Caki2 (cell line): Measurements from ENCODE around the gene SUGCT. TPM values are rescaled to one million over a fixed set of nuclear protein-coding genes. Genes with fewer than 3 reads are reported as not detected.
A peak's percentile ranks its signal among the peaks of the same experiment; 100 is the strongest.

Source experiments
- DNase-seq: peaks from one replicate; pipeline ENCODE4 v3.0.0-alpha.2; 2015; ENCODE audit warnings: low read depth
- in situ Hi-C: cut with HindIII; loops from 2 replicates; pipeline ENCODE4 v1.10.0; 2016; ENCODE audit warnings: low sequenced_read_pairs, low pct_unique_long_range_greater_than_20kb, mixed read lengths
- total RNA-seq: library from RNA; depleted of rRNA; stranded (reverse); fragments of >200 nt; shearing (Covaris generic); gene quantifications from 2 replicates; pipeline ENCODE4 v1.2.3, GENCODE V29; 2014; ENCODE audit warnings: low replicate concordance

The SUGCT gene
- total RNA-seq, 1 experiment from 2014 or later: 9.7 TPM

GRCh38 chr7:40506158-40506557 lies 371.4 kb downstream of the SUGCT start:
- in situ Hi-C loops: no loop called here
- no peak for DNase-seq

DNA sequence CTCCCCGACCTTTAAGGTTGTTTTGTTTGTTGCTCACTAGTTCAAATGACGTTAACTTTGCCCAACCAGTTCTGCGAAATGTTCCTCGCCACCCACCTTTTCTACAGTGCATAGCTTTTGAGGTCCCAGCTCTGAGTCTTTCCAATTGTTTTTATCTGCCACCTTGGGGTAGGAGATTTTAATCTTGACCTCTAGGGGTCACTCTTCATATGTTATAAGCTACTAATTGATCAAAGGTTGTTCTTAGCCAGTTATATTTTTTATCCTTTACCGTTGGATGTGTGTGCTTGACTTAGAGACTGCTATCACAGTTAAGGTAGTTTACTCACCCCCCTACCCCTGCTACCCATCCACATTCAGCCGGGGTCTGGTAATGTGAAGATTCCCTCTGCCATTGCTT lies 372.4 kb downstream of the SUGCT start:
- in situ Hi-C loops: no loop called here
- peak; percentile 6 for DNase-seq

GRCh38 chr7:40509287-40509996 lies 374.6 kb downstream of the SUGCT start:
- in situ Hi-C loops: no loop called here
- no peak for DNase-seq

- DNase-seq: no peak
- in situ Hi-C loops: no loop called here
These were observed 381.6 kb downstream of the SUGCT start for GRCh38 chr7:40516376-40516775.

GRCh38 chr7:40519009-40519408 lies 384.2 kb downstream of the SUGCT start:
- DNase-seq: no peak
- in situ Hi-C loops: no loop called here

- DNase-seq: no peak
- in situ Hi-C loops: no loop called here
These were observed 386.4 kb downstream of the SUGCT start for GRCh38 chr7:40520986-40521738.

GRCh38 chr7:40525764-40526163 lies 391.0 kb downstream of the SUGCT start:
- in situ Hi-C loops: no loop called here
- no peak for DNase-seq

- in situ Hi-C loops: no loop called here
- no peak for DNase-seq
These were observed 392.3 kb downstream of the SUGCT start for GRCh38 chr7:40526951-40527715.

- in situ Hi-C loops: no loop called here
- no peak for DNase-seq
These were observed 392.9 kb downstream of the SUGCT start for GRCh38 chr7:40527723-40528122.

DNA sequence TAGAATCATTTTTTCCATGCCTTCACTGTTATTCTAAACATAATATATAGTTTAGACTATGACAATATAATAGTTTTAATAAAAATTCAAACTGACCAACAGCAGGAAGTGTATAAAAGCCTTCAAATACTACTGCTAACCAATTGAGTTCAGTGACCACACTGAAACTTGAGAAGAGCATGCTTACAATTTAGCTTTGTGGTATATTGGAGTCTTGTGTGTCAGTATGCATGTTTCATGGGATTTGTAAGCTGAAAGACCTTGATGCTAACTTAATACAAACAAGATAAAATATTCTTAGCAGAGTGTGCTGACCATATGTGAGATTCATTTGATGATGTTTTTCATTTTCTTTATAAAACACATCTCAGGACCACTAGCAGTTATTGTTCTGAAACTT lies 395.5 kb downstream of the SUGCT start:
- in situ Hi-C loops: no loop called here
- DNase-seq: no peak

GRCh38 chr7:40531956-40532355 lies 397.2 kb downstream of the SUGCT start:
- DNase-seq: no peak
- in situ Hi-C loops: no loop called here

DNA sequence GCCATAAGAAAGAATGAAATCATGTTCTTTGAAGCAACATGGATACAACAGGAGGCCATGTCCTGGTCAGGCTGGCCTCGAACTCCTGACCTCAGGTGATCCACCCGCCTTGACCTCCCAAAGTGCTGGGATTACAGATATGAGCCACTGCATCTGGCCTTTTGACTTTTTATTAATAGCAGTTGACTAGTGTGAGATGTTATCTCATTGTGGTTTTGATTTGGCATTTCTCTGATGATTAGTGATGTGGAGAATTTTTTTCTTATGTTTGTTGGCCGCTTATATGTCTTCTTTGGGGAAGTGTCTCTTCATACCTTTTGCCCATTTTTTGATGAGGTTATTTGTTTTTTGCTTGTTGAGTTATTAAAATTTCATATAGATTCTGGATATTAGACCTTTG lies 400.9 kb downstream of the SUGCT start:
- DNase-seq: no peak
- in situ Hi-C loops: no loop called here

DNA sequence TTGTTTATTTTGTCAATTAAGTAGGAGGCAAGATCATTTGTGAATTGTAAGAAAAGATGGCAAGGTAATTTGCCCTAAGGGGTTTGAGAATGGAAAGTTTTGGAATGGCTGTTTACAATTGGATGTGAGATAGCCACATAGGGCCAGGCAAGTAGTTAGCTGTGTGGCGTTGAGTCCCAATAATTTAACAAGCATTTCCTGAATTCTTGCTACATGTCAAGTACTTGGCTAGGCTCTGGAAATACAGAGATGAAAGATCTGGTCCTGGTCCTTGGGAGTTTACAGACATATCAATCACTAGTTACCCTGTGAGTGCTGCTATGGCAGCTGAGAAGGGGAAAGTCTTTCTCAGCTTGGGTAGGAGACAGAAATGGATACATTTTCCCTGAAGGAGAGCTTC lies 401.6 kb downstream of the SUGCT start:
- in situ Hi-C loops: no loop called here
- DNase-seq: no peak

DNA sequence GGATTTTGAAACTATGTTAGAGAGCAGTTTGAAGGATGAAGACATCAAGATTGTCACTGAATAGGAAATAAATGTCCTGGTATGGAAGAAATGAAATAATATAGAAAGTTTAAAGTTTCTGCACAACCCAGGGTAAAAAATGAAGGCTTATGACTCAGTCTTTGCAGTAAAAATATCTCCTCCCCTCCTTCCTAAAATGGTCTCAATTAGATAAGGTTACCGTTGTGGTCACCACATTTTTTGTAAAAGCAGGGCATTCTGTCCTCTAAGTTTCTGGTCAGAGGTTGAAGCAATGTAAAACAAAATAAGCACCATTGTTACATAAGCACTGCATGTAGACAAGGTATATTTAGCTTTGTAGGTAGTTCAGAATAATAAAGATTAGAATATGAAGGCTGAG lies 403.5 kb downstream of the SUGCT start:
- DNase-seq: no peak

DNA sequence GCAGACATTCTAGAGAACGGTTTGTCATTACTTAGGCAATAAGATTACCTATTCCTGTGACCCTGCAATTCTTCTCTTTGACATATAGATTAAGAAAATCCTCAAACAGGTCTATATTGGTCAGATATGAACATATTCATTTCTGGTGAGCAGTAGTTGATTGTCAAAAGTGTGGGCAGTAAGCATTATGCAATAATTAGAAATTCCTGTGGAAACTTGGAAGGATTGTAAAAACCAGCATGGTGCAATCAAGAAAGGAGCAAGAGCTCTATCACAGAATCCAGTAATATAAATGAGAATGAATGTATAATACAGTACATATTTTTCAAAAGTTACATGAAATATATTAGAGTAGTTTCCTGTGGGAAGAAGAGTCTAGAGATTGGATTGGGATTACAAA lies 406.5 kb downstream of the SUGCT start:
- in situ Hi-C loops: no loop called here
- DNase-seq: no peak

More for the DNA sequence above, 403.5 kb downstream of the SUGCT start:
- in situ Hi-C loops: no loop called here

DNA sequence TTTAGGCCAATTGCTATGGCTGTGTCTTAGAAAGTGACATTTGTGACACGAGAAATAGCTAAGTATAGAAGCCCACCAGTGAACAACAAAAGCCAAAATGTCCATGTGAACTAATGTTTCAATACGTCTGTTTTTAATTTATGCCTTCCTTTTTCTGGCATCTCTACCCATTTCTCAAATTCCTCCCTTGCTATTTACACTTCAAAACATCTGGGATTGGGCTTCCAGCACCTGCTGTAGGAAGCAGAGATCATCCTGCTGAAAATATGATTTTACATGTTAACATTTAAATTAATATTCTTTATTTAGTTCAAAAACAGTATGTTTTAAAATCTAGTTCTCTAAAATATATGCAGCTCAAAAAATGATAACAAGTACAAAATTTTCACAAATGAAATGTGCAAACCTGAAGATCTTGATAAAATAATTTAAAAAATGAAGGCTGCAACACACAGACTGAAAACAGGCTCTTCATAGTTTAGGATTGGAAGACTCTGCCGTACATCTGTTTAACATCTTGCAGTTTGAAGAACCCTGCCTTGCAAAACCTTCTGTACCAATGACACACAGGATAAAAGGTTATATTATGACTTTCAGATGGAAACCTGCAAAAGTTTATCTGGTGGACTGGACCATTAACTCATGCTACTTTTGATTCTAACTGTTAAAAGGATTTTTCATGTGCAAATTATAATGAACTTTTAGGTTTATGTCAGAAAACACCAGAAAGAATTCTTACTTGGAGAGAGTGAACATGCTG lies 408.4 kb downstream of the SUGCT start:
- no peak for DNase-seq
- in situ Hi-C loops: no loop called here

DNA sequence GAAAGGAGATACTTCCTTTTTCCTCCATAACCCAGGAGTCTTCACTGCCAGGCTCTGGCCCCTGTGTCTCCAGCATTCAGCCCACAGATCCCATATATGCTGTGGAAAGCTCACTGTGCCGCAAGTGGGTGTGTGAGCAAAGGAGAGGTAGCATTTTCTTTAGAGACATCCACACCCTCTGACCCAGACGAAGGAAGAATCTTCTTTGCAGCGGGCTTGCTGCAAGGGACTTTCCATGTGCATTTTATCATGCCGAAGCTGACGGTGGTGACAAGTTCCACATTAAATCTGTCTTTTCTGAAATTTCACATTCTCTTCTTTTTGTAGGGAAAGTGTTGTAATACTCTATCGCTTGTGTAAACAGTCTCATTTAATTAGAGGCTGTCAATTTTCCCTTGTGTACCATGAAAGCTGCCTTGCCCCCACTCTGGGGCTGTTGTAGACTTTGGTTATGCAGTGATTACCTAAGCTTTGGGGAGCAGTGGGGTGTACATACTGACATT lies 409.5 kb downstream of the SUGCT start:
- no peak for DNase-seq
- in situ Hi-C loops: no loop called here

DNA sequence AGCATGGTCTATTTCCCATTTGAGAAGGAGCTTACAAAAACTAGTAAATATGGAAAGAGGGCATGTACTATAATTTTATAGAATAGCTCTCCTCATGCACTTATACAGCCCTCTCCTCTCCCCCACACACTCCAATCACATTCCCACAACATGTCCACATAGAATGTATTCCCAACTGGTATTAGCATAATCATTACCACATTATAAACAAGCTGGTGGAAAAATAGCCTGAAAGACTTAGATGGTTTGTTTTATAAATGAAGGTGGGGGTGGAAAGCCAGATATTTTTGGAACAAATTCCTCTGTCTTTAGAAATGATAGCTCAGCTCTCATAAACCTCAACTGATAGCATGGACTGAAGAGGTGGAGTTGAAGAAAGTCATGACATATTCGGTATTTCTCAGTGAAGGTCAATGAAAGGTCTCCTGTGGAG lies 410.1 kb downstream of the SUGCT start:
- in situ Hi-C loops: no loop called here
- no peak for DNase-seq
